ENCODE results near the gene ZNF544.

Gene ZNF544

DNA sequence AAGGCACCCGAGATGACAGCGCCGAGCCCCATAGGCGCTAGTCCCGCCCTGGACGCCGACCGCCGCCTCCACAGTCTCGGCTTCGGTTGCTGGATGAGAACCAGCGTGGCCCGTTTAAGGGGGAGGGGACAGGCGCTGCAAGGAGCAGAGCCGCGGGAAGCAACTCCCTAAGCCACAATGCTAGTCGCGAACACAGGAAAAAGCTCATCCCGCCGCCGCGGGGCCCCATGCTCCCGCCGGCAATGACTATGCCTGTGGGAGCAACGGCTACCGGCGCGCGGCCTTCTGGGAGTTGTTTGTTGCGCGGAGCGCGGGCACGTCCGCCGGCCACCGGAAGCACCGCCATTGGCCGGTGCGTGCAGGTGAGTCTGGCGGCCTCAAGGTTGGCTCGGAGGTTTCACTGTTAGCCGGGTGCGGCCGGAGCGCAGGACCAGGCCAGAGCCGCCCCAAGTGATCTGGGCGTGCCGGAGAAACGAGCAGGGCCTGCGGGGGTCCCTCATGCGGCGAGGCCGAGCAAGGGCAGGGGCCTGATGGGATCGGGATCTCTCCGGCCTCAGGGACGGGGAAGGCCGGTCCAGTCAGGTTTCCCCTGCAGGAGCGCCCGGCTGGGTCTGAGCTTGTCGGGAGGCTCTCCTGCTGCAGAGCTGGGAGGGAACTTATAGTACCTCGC lies at the start of gene ZNF544:
Gene ZNF544 (plus strand): TSS at position 330 of the 670 bp plus-strand sequence. CDS start 15,110 bp downstream, outside the sequence.
- DNase-seq: peak; percentile 57

GRCh38 chr19:58181902-58182576 lies 46.7 kb upstream of the ZNF544 start:
- DNase-seq: peak; percentile 63

DNA sequence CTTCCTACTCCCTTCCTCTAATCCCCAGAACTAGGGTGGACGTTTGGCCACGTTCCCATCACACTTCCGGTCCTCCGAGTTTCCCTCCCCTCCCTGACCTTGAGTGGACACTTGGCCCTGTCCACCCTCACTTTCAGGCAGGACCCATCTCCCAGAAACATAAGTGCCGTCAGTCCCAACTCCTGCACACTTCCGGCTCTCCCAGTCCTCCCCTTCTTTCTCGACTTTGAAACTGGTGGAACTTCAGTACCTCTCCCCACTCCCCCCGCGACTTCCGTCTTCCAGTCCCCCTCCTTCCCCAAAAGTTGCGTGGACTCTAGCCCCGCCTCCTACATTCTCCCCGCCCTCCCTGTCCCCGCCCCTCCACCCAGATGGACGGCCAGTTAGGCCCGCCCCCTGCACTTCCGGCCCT lies 46.1 kb upstream of the ZNF544 start:
- DNase-seq: peak; percentile 71

GRCh38 chr19:58182989-58183816 lies 45.5 kb upstream of the ZNF544 start, which contains the start of gene ZNF274:
Gene ZNF274 (plus strand): TSS chr19:58183061. CDS start chr19:58183966, 905 bp downstream.
- DNase-seq: peak; percentile 95

GRCh38 chr19:58183817-58184215 lies 44.9 kb upstream of the ZNF544 start:
- no peak for DNase-seq

DNA sequence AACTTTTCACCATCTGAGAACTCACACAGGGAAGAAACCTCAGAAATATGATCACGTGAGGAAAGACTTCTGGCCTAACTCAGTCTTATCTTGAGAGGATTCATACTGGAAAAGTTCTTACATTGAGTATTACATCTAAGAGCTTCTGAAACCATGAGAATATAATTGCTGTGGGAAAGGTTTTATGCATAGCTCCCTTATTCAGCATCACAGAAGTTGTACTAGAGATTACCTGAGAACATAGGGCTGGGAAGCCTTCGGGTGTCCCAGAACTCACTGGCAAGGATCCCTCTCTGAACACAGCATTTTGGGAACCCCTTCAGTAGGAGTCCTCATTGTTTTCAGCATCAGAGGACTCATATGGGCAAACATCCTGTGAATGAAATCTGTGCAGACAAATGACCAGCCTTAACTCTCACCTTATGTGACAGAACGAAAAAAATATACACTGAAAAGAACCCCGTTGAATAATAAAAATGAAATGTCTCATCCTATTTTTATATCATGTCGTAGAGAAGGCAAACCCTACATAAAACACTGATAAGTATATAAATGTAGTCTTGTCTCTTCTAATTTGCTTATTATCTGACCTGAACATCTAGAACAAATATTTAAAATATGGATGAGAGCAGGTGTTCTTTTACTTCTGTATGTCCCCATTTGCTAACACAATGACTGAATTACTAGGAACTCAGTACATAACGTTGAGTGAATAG lies 31.7 kb upstream of the ZNF544 start:
- no peak for DNase-seq

DNA sequence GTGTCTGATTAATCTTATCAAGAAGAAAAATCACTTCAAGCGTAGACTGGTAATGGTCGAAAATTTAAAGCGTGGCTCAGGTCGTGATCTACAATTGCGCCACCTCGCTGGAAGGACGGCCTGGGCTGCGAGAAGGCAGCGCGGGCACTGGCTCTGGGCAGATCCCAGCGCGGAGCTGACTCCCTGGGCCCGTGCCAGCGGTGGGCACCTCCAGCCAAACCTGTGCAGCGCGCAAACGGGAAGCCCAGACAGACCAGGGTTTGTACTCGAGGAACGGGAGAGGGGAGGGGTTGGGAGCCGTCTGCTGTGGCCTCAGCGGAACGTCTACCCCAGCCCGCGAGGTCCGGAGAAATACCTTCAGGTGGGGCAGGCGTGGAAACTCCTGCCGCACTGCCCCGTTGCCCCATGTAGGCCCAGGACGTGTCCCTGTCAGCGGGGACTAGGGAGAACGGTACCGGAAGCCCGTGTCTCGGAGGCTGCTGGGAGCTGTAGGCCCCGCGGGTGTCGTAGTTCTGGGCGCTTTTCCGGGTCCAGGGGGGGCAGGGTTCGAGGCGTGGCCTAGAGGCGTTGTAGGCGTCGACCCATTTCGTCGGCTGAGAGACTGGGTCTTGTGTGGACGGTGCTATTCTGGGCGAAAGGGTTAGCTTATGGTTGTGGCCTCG lies 24.8 kb upstream of the ZNF544 start:
- no peak for DNase-seq

- no peak for DNase-seq
Observed at GRCh38 chr19:58204566-58204965, 24.1 kb upstream of the ZNF544 start.

GRCh38 chr19:58209577-58209976 lies 19.1 kb upstream of the ZNF544 start:
- DNase-seq: no peak

GRCh38 chr19:58212336-58213074 lies 16.2 kb upstream of the ZNF544 start:
- no peak for DNase-seq

DNA sequence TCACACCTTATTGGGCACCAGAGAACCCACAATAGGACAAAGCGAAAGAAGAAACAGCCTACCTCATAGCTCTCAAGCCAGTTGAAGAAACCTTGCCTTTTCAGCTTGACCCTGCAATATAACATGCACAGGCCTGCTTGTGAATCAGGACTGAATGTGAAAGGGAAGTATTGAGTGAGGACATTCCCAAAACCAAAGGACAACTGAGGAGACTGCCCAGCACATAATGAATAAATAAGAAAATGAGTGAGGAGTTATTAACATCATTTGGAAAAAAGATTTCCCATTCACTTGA lies 15.7 kb upstream of the ZNF544 start:
- DNase-seq: no peak

GRCh38 chr19:58217069-58217481 lies 11.6 kb upstream of the ZNF544 start:
- DNase-seq: no peak

DNA sequence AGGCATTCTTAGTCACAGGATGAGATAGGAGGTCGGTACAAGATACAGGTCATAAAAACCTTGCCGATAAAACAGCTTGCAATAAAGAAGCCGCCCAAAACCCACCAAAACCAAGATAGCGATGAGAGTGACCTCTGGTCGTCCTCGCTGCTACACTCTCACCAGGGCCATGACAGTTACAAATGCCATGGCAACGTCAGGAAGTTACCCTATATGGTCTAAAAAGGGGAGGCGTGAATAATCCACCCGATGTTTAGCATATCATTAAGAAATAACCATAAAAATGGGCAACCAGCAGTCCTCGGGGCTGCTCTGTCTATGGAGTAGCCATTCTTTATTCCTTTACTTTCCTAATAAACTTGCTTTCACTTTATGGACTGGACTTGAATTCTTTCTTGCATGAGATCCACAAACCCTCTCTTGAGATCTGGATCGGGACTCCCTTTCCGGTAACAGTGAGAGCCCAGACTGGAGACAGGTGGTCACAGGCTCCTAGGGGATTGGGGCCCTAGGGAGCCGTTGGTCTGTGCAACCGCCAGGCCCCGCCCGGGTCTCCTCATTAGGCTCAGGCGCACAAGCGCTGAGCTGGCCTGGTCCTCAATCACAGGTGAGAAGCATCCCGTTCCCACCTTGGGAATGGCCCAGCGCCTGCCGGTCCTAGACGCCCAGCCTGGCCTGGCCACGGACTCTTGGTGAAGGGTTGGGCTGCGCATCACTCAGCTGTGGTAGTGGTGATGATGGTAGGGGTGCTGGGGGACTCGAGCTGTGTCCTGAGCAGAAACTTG lies 10.9 kb upstream of the ZNF544 start:
- no peak for DNase-seq

- DNase-seq: no peak
Observed at GRCh38 chr19:58218899-58219298, 9.8 kb upstream of the ZNF544 start.

DNA sequence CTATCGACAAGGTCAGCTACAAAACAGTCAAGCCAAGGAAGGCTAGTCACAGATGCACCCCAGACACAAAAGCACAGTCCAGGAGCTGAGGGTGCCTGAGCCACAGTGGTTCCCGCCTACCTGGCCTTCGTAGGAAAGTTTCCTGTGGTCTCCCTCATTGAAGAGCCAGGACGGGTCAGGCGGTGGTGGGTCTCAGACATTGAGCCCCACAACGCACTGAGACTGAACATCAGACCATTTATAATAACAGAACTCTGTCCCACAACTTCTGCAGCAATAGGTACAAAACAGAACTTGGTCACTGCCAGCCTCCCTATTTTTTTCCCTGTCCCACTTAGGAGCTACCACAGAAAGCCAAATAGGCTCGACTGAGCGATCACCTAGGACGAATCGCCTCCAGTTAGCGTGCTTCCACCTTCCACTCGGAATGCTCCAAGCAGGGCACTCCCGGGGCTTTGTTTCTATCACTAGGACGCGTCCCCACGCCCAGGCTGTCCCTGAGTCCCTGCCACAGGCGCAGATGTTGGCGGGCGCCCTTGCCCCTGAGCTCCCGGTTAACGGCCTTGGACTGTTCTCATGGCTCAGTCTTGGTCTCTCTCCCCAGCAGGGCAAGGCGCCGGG lies 640 bp upstream of the ZNF544 start:
- no peak for DNase-seq

- no peak for DNase-seq
Observed at GRCh38 chr19:58229255-58229639, 533 bp downstream of the ZNF544 start.

DNA sequence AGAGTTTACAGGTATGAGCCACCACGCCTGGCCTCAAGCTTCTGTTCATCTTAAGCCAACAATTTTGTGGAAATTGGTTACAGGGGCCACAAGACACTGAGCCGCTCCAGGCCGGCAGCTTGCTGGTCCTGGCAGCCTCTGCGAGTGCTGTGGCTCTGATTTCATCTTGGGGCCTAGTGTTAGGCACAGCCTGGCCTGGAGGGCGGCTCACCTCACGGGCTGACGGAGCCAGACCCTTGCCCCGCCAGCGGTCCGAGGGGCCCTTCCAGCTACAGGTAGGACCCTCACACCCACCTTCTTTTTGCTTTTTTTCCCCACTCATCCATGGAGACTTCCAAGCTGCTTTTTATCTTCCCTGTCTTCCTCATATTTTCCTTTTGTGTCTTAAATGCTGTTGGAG lies 8.6 kb downstream of the ZNF544 start:
- DNase-seq: no peak

- no peak for DNase-seq
Observed at GRCh38 chr19:58243351-58243750, 14.6 kb downstream of the ZNF544 start.

DNA sequence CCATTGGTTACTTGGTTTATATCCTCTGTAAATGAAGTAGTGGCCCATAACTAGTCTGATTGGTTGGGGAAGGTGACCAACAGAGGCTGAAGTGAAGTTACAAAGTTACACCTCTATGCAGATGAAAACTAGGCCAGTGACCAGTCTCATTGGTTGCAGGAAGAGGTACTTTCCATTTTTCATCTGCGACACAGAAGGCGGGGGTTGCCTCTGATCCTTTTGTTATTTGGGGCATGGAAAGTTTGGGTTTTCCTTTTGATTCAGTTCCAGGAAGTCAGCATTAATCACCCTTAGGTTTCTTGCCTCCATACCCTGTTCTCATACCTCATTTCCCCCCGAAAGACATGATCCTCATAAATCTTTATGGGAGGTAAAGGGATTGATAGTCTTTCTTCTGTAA lies 20.2 kb downstream of the ZNF544 start:
- no peak for DNase-seq

DNA sequence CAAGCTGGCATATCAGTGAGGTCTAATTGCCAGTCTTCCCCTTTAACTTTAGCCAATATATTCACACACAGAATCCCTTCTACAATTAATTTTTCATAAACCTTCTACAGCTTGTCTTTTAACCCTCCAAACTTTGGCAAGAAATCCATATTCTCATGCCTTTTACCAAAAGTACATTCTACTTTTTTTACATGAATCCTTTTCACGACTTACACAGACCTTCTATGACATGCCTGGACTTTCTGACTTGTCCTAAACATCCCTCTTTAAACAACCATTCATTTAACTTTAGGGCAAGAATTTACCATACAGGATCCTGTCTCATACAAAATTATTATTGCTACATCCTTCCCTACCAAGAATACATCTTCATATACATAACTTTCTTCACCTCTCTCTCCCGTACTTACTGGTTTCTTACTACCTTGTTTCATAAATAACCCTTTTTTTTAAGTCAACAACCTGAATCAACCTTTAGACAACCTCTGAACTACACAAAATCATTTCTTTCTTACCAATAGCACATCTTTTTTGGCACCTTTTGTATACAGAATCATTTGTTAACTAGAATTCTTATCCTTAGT lies 23.5 kb downstream of the ZNF544 start:
- no peak for DNase-seq

All from activated CD8-positive, alpha-beta memory T cell treated with anti-CD3 and anti-CD28 coated beads, Interleukin-2, amount 50 U/mL, for 4 hours (primary cell).